Stimulated activated naive CD4-positive, alpha-beta T cell treated with Interleukin-2 at 50 U/mL for 16 hours (primary cell): ENCODE data around the gene PPP3CA.
"Not testable (repeated sequence)": the region's sequence is repeated elsewhere in the genome, so short reads cannot be mapped to it uniquely, and the experiment has no call there.

Experiments used
- DNase-seq: peaks from one replicate; lab custom pipeline; 2025; lab: John Stamatoyannopoulos, UW

The PPP3CA gene

GRCh38 chr4:101000496-101000895 lies 346.8 kb downstream of the PPP3CA start:
- no peak for DNase-seq

- DNase-seq = no peak
Observed at GRCh38 chr4:100995671-100996070, 351.7 kb downstream of the PPP3CA start.

DNA sequence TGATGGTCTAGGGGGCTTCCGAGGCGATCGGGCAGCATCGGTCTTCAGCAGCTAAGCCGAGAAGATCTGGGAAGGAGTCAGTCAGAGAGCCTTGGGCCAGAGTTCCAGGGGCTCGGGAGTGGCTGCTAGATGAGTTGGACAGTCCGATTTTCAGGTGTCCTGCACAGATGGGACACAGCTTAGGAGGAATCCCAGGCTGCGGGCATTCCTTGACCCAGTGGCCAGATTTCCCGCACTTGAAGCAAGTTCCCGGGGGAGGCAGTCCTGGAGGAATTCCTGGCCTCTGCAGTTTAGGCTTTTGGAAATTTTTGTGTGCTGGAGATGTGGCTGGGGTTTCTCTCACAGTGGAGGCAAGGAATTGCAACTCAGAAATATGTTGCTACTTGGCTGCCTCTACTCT lies 352.3 kb downstream of the PPP3CA start:
- not testable (repeated sequence) for DNase-seq

DNA sequence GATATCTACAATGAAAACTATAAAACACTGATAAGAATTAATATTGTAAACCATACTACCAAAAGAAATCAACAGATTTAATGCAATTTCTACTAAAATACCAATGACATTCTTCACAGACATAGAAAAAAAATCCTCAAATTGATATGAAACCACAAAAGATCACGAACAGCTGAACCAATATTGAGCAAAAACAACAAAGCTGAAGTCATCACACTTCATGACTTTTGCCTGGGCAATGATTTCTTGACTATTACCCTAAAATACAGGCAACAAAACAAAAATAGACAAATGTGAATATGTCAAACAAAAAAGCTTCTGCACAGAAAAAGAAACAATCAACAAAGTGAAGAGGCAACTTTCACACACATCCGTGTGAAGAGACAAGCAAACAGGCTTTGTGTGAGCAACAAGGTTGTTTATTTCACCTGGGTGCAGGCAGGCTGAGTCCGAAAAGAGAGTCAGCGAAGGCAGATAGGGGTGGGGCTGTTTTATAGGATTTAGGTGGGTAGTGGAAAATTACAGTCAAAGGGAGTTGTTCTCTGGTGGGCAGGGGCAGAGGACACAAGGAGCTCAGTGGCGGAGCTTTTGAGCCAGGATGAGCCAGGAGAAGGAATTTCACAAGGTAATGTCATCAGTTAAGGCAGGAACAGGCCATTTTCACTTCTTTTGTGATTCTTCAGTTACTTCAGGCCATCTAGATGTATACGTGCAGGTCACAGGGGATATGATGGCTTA lies 355.8 kb downstream of the PPP3CA start:
- DNase-seq = not testable (repeated sequence)

DNA sequence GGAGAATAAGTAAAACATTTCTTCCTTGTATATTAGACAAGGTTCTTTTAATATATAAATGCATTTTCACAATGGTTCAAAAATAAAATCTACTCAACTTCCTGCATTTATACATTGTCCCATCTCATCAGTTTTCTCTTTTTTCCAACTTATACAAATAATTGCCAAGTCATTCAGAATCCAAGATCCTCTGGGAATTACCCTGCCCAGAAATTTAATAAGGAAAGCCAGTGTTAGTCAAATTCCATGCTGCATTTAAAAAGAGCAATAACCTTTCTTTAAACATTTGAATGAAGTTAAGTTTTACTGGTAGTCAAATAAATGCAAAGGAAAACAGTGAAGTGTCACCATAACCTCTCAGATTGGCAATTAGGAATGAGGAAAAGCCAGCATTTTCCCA lies 357.9 kb downstream of the PPP3CA start:
- no peak for DNase-seq

DNA sequence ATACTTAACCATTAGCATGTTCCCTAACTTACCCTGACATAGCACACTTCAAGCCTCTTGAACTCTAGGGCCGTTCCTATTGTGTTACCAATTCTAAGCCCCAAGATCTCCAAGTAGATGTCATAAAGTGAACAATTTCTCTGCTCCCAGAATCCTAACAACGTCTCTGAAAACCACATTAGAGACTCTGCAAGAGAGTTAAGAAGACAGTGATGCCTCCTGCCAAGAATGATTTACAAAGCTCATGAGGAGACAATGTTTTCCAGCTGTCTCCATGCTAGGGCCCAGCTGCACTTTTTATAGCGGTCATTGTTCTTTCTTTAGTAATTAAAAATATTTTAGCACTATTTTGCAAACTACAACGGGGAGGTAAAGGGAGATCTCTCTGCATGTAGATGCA lies 358.4 kb downstream of the PPP3CA start:
- DNase-seq = no peak

GRCh38 chr4:100986360-100986868 lies 360.9 kb downstream of the PPP3CA start:
- no peak for DNase-seq

- no peak for DNase-seq
Observed at GRCh38 chr4:100985576-100985975, 361.8 kb downstream of the PPP3CA start.

DNA sequence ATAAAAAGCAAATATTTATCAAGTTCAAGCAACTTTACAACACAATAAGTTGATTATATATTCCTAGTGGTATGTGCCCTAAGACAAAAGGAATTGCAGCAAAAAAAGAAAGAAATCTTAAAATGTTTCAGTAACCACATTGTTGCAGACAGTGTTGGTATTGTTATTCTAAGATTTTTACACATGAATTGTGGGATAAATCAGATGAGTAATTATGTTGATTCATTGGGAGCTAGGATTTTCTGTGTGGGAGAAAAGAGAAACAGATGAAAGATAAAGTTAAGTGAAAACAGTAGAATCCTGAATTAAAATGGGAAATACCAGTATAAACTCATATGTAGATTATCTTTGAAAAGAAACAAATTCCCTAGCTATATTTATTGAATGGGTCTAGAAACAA lies 362.4 kb downstream of the PPP3CA start:
- no peak for DNase-seq

DNA sequence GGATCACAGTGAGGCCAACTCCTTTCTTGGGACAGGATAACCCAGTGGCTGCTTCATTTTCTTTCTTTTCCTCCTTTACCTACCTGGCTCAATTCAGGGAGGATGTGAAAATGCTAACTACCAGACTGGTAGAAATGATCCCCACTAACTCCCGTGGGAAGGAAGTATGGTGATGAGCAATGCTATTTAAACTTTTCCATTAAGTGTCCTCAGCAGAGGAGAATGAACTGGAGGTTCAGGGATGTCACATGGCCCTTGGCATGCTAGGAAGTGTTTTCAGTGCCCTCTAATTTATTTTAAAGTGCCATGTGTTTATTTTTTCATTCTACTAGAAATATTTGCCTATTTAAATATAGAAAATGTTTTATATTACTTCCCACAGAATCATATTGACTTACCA lies 363.9 kb downstream of the PPP3CA start:
- DNase-seq = no peak

DNA sequence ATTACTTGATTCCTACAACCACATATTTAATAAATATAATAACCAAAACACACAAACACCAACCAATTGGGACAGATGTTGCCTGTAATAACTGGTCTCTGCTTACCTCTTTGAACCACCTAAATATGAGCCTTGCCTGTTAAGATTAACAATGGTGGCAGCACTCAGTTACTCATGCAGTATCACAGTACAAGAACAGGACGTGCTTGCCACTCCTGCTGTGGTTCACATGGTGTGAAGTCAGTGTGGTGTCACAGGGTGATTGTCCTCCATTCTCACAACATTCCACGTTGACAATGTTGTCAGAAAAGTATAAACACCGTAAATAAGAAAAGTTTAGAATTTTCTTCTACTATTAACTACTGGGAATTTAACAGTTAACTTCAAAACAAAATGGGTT lies 365.0 kb downstream of the PPP3CA start:
- no peak for DNase-seq

GRCh38 chr4:100981447-100982204 lies 365.7 kb downstream of the PPP3CA start:
- no peak for DNase-seq

- no peak for DNase-seq
Observed at GRCh38 chr4:100979736-100980135, 367.6 kb downstream of the PPP3CA start.

DNA sequence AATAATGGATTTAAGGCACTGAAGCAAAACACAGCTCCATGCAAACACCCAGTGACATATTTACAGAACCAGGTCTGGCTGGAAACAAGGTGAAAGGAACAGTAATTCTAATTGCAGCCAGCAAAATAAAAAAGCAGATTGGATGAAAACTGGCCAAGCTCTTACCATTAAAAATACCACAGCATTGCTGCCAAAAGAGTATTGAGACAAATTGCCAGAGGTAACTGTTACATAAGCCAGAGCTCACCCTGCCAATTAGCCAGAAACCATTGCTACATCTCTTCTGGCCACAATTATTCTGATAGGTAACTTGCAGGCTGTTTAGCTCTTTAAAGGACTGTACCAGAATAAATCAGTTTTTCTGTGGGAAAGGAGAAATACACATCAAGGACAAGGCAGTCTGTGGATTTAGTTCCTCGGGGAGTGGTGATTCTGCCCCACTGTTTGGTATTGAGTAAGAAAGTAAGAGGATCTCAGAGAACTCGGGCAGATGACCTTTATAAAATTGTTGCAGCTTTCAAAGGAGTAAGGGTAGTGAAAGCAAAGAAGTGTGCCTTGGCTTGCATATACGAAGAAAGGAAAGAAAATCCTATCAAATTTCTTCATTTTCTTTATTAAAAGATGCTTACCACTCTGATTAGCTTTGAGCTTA lies 369.5 kb downstream of the PPP3CA start:
- no peak for DNase-seq

DNA sequence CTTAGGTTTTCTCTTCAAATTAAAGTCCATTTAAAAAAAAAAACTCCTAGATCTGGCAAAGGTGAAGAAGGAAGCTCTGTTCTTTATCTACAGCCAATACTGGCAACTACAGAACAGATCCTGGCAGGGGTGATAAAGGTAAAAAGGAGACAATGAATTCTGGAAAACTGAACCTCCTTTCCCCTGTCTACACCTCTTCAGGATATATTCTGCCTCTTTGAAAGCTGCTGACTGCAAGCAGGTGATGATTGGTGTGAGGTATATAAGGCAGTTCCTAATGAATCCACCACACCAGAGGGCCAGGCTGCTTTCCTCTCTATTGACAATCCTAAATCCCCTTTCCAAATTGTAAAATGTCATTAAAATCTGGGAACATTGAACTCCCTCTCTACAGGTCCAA lies 370.1 kb downstream of the PPP3CA start:
- DNase-seq = no peak
